Measurements from ENCODE around the gene LRRC53.
A peak's percentile ranks its signal among the peaks of the same experiment; 100 is the strongest.

Gene LRRC53

GRCh38 chr1:74432325-74432724, 80.1 kb downstream of the LRRC53 start:
- DNase-seq: no peak

- no peak for DNase-seq
Measured at GRCh38 chr1:74431531-74431930, 80.9 kb downstream of the LRRC53 start.

- DNase-seq: no peak
Measured at GRCh38 chr1:74430342-74430934, 82.0 kb downstream of the LRRC53 start.

- peak in 2 of 3 experiments; percentile 25 to 80 for DNase-seq
Measured at GRCh38 chr1:74429580-74429979, 82.8 kb downstream of the LRRC53 start.

- DNase-seq: no peak
Measured at GRCh38 chr1:74427681-74428080, 84.7 kb downstream of the LRRC53 start.

GRCh38 chr1:74426208-74426937, 86.0 kb downstream of the LRRC53 start:
- peak; percentile 28 to 85 (median 29) for DNase-seq

- no peak for DNase-seq
Measured at GRCh38 chr1:74425676-74426075, 86.7 kb downstream of the LRRC53 start.

- DNase-seq: no peak
Measured at GRCh38 chr1:74423471-74423870, 88.9 kb downstream of the LRRC53 start.

- DNase-seq: peak in 1 of 3 experiments; percentile 88
Measured at GRCh38 chr1:74422421-74423292, 89.8 kb downstream of the LRRC53 start.

- no peak for DNase-seq
Measured at GRCh38 chr1:74420467-74420866, 91.9 kb downstream of the LRRC53 start.
